ENCODE data around the gene PIGZ. TPM values are rescaled to one million over a fixed set of nuclear protein-coding genes. Genes with fewer than 3 reads are reported as not detected.
A peak's percentile ranks its signal among the peaks of the same experiment; 100 is the strongest.

Gene PIGZ
- total RNA-seq, 2 experiments from 2014 or later = 0.65 to 0.71 TPM

GRCh38 chr3:196942226-196942914 lies 26.3 kb downstream of the PIGZ start, which contains the start of gene NCBP2:
NCBP2 (minus strand) TSS chr3:196942528; CDS start chr3:196942503, 25 bp downstream.
- peaks cover 2% of the 10 kb centered on the region for H3K27me3 Mint-ChIP-seq
- POLR2A ChIA-PET = interaction anchor here (0.6 to 3.1 kb wide), 16 partner anchors 10 to 374 kb away, joined by 3 to 36 read pairs (median 4); partner anchors contain the start of genes CEP19, FBXO45, PAK2 and PIGX

GRCh38 chr3:196941729-196942225 lies 26.9 kb downstream of the PIGZ start:
- ChIA-PET CTCF (interaction anchor here (0.6 to 2.5 kb wide), 14 partner anchors 9 to 386 kb away, joined by 3 to 22 read pairs (median 4); partner anchors contain the start of genes MELTF and SENP5), POLR2A (interaction anchor here (0.8 to 3.1 kb wide), 13 partner anchors 11 to 373 kb away, joined by 3 to 36 read pairs (median 4); partner anchors contain the start of genes CEP19, FBXO45, PAK2 and PIGX)
- H3K27me3 Mint-ChIP-seq = peaks cover 2% of the 10 kb centered on the region
- DNase-seq = peak; percentile 77
- H3K27ac Mint-ChIP-seq = peak overlapping the region; percentile 92
- no peaks in the 10 kb centered on the region for H3K9me3 Mint-ChIP-seq
- peaks cover 38% of the 10 kb centered on the region for H3K4me1 Mint-ChIP-seq (ENCODE audit: low read depth)
- peaks cover 39% of the 10 kb centered on the region for H3K36me3 Mint-ChIP-seq
- intact Hi-C loops (cut with micrococcal nuclease) = loop anchor here (1.0 to 10.0 kb wide), 10 partner anchors 27 to 1037 kb away; partner anchors contain the start of genes CEP19, DLG1, PIGX and PIGZ
- H3K4me3 Mint-ChIP-seq = peak overlapping the region; percentile 98

More at GRCh38 chr3:196942226-196942914, 26.3 kb downstream of the PIGZ start, which contains the start of gene NCBP2:
- Mint-ChIP-seq H3K4me3 (peak within 1 kb of the TSS; percentile 98), H3K27ac (peak within 1 kb of the TSS; percentile 92), H3K9me3 (no peaks in the 10 kb centered on the region), H3K4me1 (ENCODE audit: low read depth) (peaks cover 38% of the 10 kb centered on the region), H3K36me3 (peaks cover 34% of the 10 kb centered on the region)
- CTCF ChIA-PET = interaction anchor here (0.6 to 2.5 kb wide), 14 partner anchors 9 to 387 kb away, joined by 3 to 22 read pairs (median 4); partner anchors contain the start of genes MELTF, PAK2 and SENP5
- intact Hi-C loops (cut with micrococcal nuclease) = loop anchor here (1.0 to 10.0 kb wide), 10 partner anchors 26 to 1038 kb away; partner anchors contain the start of genes CEP19, DLG1, PIGX and PIGZ
- DNase-seq = peak; percentile 100

GRCh38 chr3:196938576-196938975 lies 30.1 kb downstream of the PIGZ start:
- intact Hi-C loops (cut with micrococcal nuclease) = no loop called here
- Mint-ChIP-seq H3K9me3 (no peaks in the 10 kb centered on the region), H3K27ac (peak overlapping the region; percentile 34), H3K4me1 (ENCODE audit: low read depth) (peaks cover 24% of the 10 kb centered on the region), H3K4me3 (no peak overlapping the region), H3K27me3 (peaks cover 2% of the 10 kb centered on the region), H3K36me3 (peaks cover 46% of the 10 kb centered on the region)
- ChIA-PET POLR2A (no interaction called here), CTCF (interaction anchor here (1.3 to 1.8 kb wide), 3 partner anchors 91 to 410 kb away, joined by 3 to 5 read pairs (median 3); partner anchors contain the start of gene MELTF)
- DNase-seq = no peak

GRCh38 chr3:196938124-196938523 lies 30.5 kb downstream of the PIGZ start:
- DNase-seq = no peak
- H3K4me1 Mint-ChIP-seq (ENCODE audit: low read depth) = peaks cover 19% of the 10 kb centered on the region
- H3K27ac Mint-ChIP-seq = peak overlapping the region; percentile 50
- no peak overlapping the region for H3K4me3 Mint-ChIP-seq
- peaks cover 46% of the 10 kb centered on the region for H3K36me3 Mint-ChIP-seq
- no peaks in the 10 kb centered on the region for H3K9me3 Mint-ChIP-seq
- intact Hi-C loops (cut with micrococcal nuclease) = no loop called here
- H3K27me3 Mint-ChIP-seq = peaks cover 2% of the 10 kb centered on the region
- ChIA-PET CTCF (interaction anchor here (1.3 kb wide), 1 partner anchor 409 kb away, joined by 3 read pairs; no protein-coding TSS in a partner anchor), POLR2A (no interaction called here)

- intact Hi-C loops (cut with micrococcal nuclease) = no loop called here
- DNase-seq = no peak
- Mint-ChIP-seq H3K4me1 (ENCODE audit: low read depth) (peaks cover 14% of the 10 kb centered on the region), H3K4me3 (no peak overlapping the region), H3K36me3 (peaks cover 43% of the 10 kb centered on the region), H3K27ac (no peak overlapping the region), H3K27me3 (no peaks in the 10 kb centered on the region), H3K9me3 (no peaks in the 10 kb centered on the region)
- CTCF ChIA-PET = interaction anchor here (1.3 kb wide), 1 partner anchor 99 kb away, joined by 4 read pairs; no protein-coding TSS in a partner anchor
- POLR2A ChIA-PET = no interaction called here
Observed at GRCh38 chr3:196936288-196936687, 32.3 kb downstream of the PIGZ start.

- ChIA-PET POLR2A (no interaction called here), CTCF (interaction anchor here (2.3 kb wide), 1 partner anchor 95 kb away, joined by 9 read pairs; no protein-coding TSS in a partner anchor)
- Mint-ChIP-seq H3K27me3 (no peaks in the 10 kb centered on the region), H3K36me3 (peaks cover 35% of the 10 kb centered on the region), H3K4me3 (no peak overlapping the region), H3K9me3 (no peaks in the 10 kb centered on the region), H3K4me1 (ENCODE audit: low read depth) (no peaks in the 10 kb centered on the region), H3K27ac (peak overlapping the region; percentile 44)
- intact Hi-C loops (cut with micrococcal nuclease) = no loop called here
- DNase-seq = no peak
Observed at GRCh38 chr3:196932600-196932999, 36.0 kb downstream of the PIGZ start.

GRCh38 chr3:196931828-196932587 lies 36.6 kb downstream of the PIGZ start:
- POLR2A ChIA-PET = no interaction called here
- CTCF ChIA-PET = interaction anchor here (2.3 kb wide), 1 partner anchor 94 kb away, joined by 9 read pairs; no protein-coding TSS in a partner anchor
- intact Hi-C loops (cut with micrococcal nuclease) = no loop called here
- peak overlapping the region; percentile 44 for H3K27ac Mint-ChIP-seq
- DNase-seq = no peak
- H3K9me3 Mint-ChIP-seq = no peaks in the 10 kb centered on the region
- H3K36me3 Mint-ChIP-seq = peaks cover 29% of the 10 kb centered on the region
- no peak overlapping the region for H3K4me3 Mint-ChIP-seq
- no peaks in the 10 kb centered on the region for H3K4me1 Mint-ChIP-seq (ENCODE audit: low read depth)
- no peaks in the 10 kb centered on the region for H3K27me3 Mint-ChIP-seq

GRCh38 chr3:196931157-196931556 lies 37.5 kb downstream of the PIGZ start:
- H3K27me3 Mint-ChIP-seq = no peaks in the 10 kb centered on the region
- CTCF ChIA-PET = interaction anchor here (2.3 kb wide), 1 partner anchor 93 kb away, joined by 9 read pairs; no protein-coding TSS in a partner anchor
- no peaks in the 10 kb centered on the region for H3K4me1 Mint-ChIP-seq (ENCODE audit: low read depth)
- H3K4me3 Mint-ChIP-seq = no peak overlapping the region
- H3K9me3 Mint-ChIP-seq = no peaks in the 10 kb centered on the region
- intact Hi-C loops (cut with micrococcal nuclease) = no loop called here
- POLR2A ChIA-PET = no interaction called here
- H3K27ac Mint-ChIP-seq = no peak overlapping the region
- DNase-seq = no peak
- H3K36me3 Mint-ChIP-seq = peaks cover 21% of the 10 kb centered on the region

GRCh38 chr3:196927571-196928453 lies 40.8 kb downstream of the PIGZ start:
- ChIA-PET POLR2A (no interaction called here), CTCF (interaction anchor here (1.1 kb wide), 1 partner anchor 13 kb away, joined by 3 read pairs; no protein-coding TSS in a partner anchor)
- H3K27ac Mint-ChIP-seq = no peak overlapping the region
- no peaks in the 10 kb centered on the region for H3K4me1 Mint-ChIP-seq (ENCODE audit: low read depth)
- no peak for DNase-seq
- H3K9me3 Mint-ChIP-seq = no peaks in the 10 kb centered on the region
- intact Hi-C loops (cut with micrococcal nuclease) = no loop called here
- no peaks in the 10 kb centered on the region for H3K27me3 Mint-ChIP-seq
- H3K36me3 Mint-ChIP-seq = peaks cover 17% of the 10 kb centered on the region
- H3K4me3 Mint-ChIP-seq = no peak overlapping the region

GRCh38 chr3:196920733-196921132 lies 47.9 kb downstream of the PIGZ start:
- ChIA-PET POLR2A (no interaction called here), CTCF (interaction anchor here (1.0 kb wide), 1 partner anchor 21 kb away, joined by 4 read pairs; the partner anchor contains the start of gene NCBP2)
- no peaks in the 10 kb centered on the region for H3K27me3 Mint-ChIP-seq
- no peak for DNase-seq
- intact Hi-C loops (cut with micrococcal nuclease) = no loop called here
- H3K9me3 Mint-ChIP-seq = no peaks in the 10 kb centered on the region
- peaks cover 5% of the 10 kb centered on the region for H3K4me1 Mint-ChIP-seq (ENCODE audit: low read depth)
- H3K36me3 Mint-ChIP-seq = peaks cover 12% of the 10 kb centered on the region
- no peak overlapping the region for H3K27ac Mint-ChIP-seq
- H3K4me3 Mint-ChIP-seq = no peak overlapping the region

GRCh38 chr3:196918968-196919367 lies 49.7 kb downstream of the PIGZ start:
- peaks cover 5% of the 10 kb centered on the region for H3K4me1 Mint-ChIP-seq (ENCODE audit: low read depth)
- ChIA-PET POLR2A (no interaction called here), CTCF (no interaction called here)
- H3K4me3 Mint-ChIP-seq = no peak overlapping the region
- intact Hi-C loops (cut with micrococcal nuclease) = no loop called here
- H3K9me3 Mint-ChIP-seq = peaks cover 3% of the 10 kb centered on the region
- DNase-seq = no peak
- peaks cover 27% of the 10 kb centered on the region for H3K36me3 Mint-ChIP-seq
- no peaks in the 10 kb centered on the region for H3K27me3 Mint-ChIP-seq
- no peak overlapping the region for H3K27ac Mint-ChIP-seq
